ENCODE results near the gene SEC14L3.
"Not testable (repeated sequence)": the region's sequence is repeated elsewhere in the genome, so short reads cannot be mapped to it uniquely, and the experiment has no call there.

Gene SEC14L3

GRCh38 chr22:30485362-30485988 is 13.7 kb upstream of the SEC14L3 start:
- DNase-seq, result peak in 13 of 14 donors; percentile 2 to 69 (median 23)

GRCh38 chr22:30483169-30483568 is 11.4 kb upstream of the SEC14L3 start:
- DNase-seq, result no peak

- DNase-seq, result no peak
Observed at GRCh38 chr22:30481711-30482110, 9.9 kb upstream of the SEC14L3 start.

GRCh38 chr22:30479981-30480380 is 8.2 kb upstream of the SEC14L3 start:
- DNase-seq, result no peak

- no peak for DNase-seq
Observed at GRCh38 chr22:30474683-30475424, 3.0 kb upstream of the SEC14L3 start.

- DNase-seq, result no peak
Observed at GRCh38 chr22:30474121-30474520, 2.3 kb upstream of the SEC14L3 start.

- DNase-seq, result no peak
Observed at GRCh38 chr22:30472994-30473720, 1.3 kb upstream of the SEC14L3 start.

- DNase-seq, result no peak
Observed at GRCh38 chr22:30470655-30471054, 1.2 kb downstream of the SEC14L3 start.

GRCh38 chr22:30469165-30469564 is 2.7 kb downstream of the SEC14L3 start:
- no peak for DNase-seq

- not testable (repeated sequence) for DNase-seq
Observed at GRCh38 chr22:30460555-30460954, 11.3 kb downstream of the SEC14L3 start.

GRCh38 chr22:30460147-30460546 is 11.7 kb downstream of the SEC14L3 start:
- DNase-seq, result no peak

GRCh38 chr22:30459181-30460052 is 12.4 kb downstream of the SEC14L3 start:
- DNase-seq, result no peak

- peak in 9 of 14 donors; percentile 2 to 89 (median 28) for DNase-seq
Observed at GRCh38 chr22:30457981-30458380, 13.8 kb downstream of the SEC14L3 start.

- DNase-seq, result no peak
Observed at GRCh38 chr22:30455075-30455840, 16.6 kb downstream of the SEC14L3 start.

GRCh38 chr22:30453731-30454510 is 17.9 kb downstream of the SEC14L3 start:
- DNase-seq, result no peak

GRCh38 chr22:30452861-30453260 is 19.0 kb downstream of the SEC14L3 start:
- DNase-seq, result no peak

- DNase-seq, result not testable (repeated sequence)
Observed at GRCh38 chr22:30451488-30451887, 20.3 kb downstream of the SEC14L3 start.

- no peak for DNase-seq
Observed at GRCh38 chr22:30447656-30448055, 24.2 kb downstream of the SEC14L3 start.

GRCh38 chr22:30445438-30446145 is 26.2 kb downstream of the SEC14L3 start:
- no peak for DNase-seq

Measured in C1 segment of cervical spinal cord (tissue), 14 donors.